Upper lobe of right lung (tissue), 1 donor: ENCODE results near the gene OSCP1. TPM values are rescaled to one million over a fixed set of nuclear protein-coding genes. Genes with fewer than 3 reads are reported as not detected.

Experiments
- ATAC-seq: fragments of 200-7000 bp; cut with Tn5 transposase; one replicate; pipeline ENCODE4 v1.9.1; 2020; ENCODE audit warnings: mild to moderate bottlenecking, moderate library complexity
- DNase-seq: peaks from one replicate; pipeline ENCODE4 v3.0.0-alpha.2; 2020
- H3K27ac ChIP-seq: fragments of 200-600 bp; one replicate; pipeline ENCODE4 v1.8.0; 2022
- H3K27me3 ChIP-seq: fragments of 200-600 bp; one replicate; pipeline ENCODE4 v1.8.0; 2022; ENCODE audit warnings: mild to moderate bottlenecking
- H3K36me3 ChIP-seq: fragments of 200-600 bp; one replicate; pipeline ENCODE4 v1.8.0; 2022
- H3K4me1 ChIP-seq: fragments of 200-600 bp; one replicate; pipeline ENCODE4 v1.8.0; 2022
- H3K4me3 ChIP-seq: fragments of 200-600 bp; one replicate; pipeline ENCODE4 v1.8.0; 2022; ENCODE audit warnings: mild to moderate bottlenecking
- H3K9me3 ChIP-seq: fragments of 200-600 bp; one replicate; pipeline ENCODE4 v1.8.0; 2022
- CTCF ChIP-seq: fragments of 200-600 bp; IDR thresholded peaks from one replicate; pipeline ENCODE4 v1.8.0; 2022; ENCODE audit warnings: antibody characterized with exemption
- intact Hi-C: fragments of 100-400 bp; cut with DNase I; formaldehyde crosslinking; loops from one replicate; pipeline ENCODE4 v1.11.0; 2022
- total RNA-seq: library from RNA; stranded (reverse); fragmentation: NEBNext Ultra II Directional; extraction: Animal tissue kit (Norgen Biotek cat#: 25700); gene quantifications from one replicate; pipeline ENCODE4 v1.2.1, GENCODE V29; 2021
- donor health status: DM: no; HTN: yes; CAD: no; lungs with severe emphysema.

The OSCP1 gene
- total RNA-seq, 1 donor from 2014 or later, result 8.2 TPM

- Histone ChIP-seq H3K4me3 (no peak overlapping the region), H3K27ac (no peak overlapping the region), H3K36me3 (no peaks in the 10 kb centered on the region), H3K9me3 (no peaks in the 10 kb centered on the region), H3K4me1 (peaks cover 9% of the 10 kb centered on the region), H3K27me3 (no peaks in the 10 kb centered on the region)
- intact Hi-C loops, result no loop called here
- ATAC-seq (no peak), DNase-seq (peak; percentile 54)
- no peak for TF ChIP-seq CTCF
These were observed 17.6 kb upstream of the OSCP1 start for GRCh38 chr1:36467700-36468455.

- intact Hi-C loops, result no loop called here
- Histone ChIP-seq H3K9me3 (no peaks in the 10 kb centered on the region), H3K4me1 (peaks cover 9% of the 10 kb centered on the region), H3K27ac (no peak overlapping the region), H3K36me3 (peaks cover 5% of the 10 kb centered on the region), H3K4me3 (no peak overlapping the region), H3K27me3 (no peaks in the 10 kb centered on the region)
- TF ChIP-seq CTCF, result no peak
- DNase-seq (peak; percentile 41), ATAC-seq (no peak)
These were observed 16.8 kb upstream of the OSCP1 start for GRCh38 chr1:36467027-36467410.

- TF ChIP-seq CTCF, result no peak
- ATAC-seq (no peak), DNase-seq (peak; percentile 59)
- intact Hi-C loops, result no loop called here
- no peaks in the 10 kb centered on the region for H3K9me3 ChIP-seq
- H3K36me3 ChIP-seq, result peaks cover 10% of the 10 kb centered on the region
- H3K4me3 ChIP-seq, result no peak overlapping the region
- H3K27ac ChIP-seq, result no peak overlapping the region
- peaks cover 9% of the 10 kb centered on the region for H3K4me1 ChIP-seq
- no peaks in the 10 kb centered on the region for H3K27me3 ChIP-seq
These were observed 16.2 kb upstream of the OSCP1 start for GRCh38 chr1:36466370-36467026.

- Histone ChIP-seq H3K4me1 (peaks cover 9% of the 10 kb centered on the region), H3K36me3 (peaks cover 16% of the 10 kb centered on the region), H3K9me3 (no peaks in the 10 kb centered on the region), H3K27ac (no peak overlapping the region), H3K4me3 (no peak overlapping the region), H3K27me3 (no peaks in the 10 kb centered on the region)
- intact Hi-C loops, result no loop called here
- ATAC-seq, result no peak
- no peak for DNase-seq
- no peak for TF ChIP-seq CTCF
These were observed 15.6 kb upstream of the OSCP1 start for GRCh38 chr1:36465731-36466369.

- H3K4me1 ChIP-seq, result peaks cover 9% of the 10 kb centered on the region
- ATAC-seq (peak; percentile 55), DNase-seq (no peak)
- no peak for TF ChIP-seq CTCF
- peak overlapping the region; percentile 93 for H3K27ac ChIP-seq
- peak overlapping the region; percentile 84 for H3K4me3 ChIP-seq
- intact Hi-C loops, result no loop called here
- H3K36me3 ChIP-seq, result peaks cover 27% of the 10 kb centered on the region
- H3K27me3 ChIP-seq, result no peaks in the 10 kb centered on the region
- no peaks in the 10 kb centered on the region for H3K9me3 ChIP-seq
These were observed 14.5 kb upstream of the OSCP1 start for GRCh38 chr1:36464605-36465393.
